Measurements from ENCODE around the gene TBCCD1. TPM values are rescaled to one million over a fixed set of nuclear protein-coding genes. Genes with fewer than 3 reads are reported as not detected.
A peak's percentile ranks its signal among the peaks of the same experiment; 100 is the strongest.
"Not testable (repeated sequence)": the region's sequence is repeated elsewhere in the genome, so short reads cannot be mapped to it uniquely, and the experiment has no call there.

TBCCD1 gene
- total RNA-seq, 1 experiment from 2014 or later: 10.2 TPM

- DNase-seq (ENCODE audit: low spot score): no peak
These were observed 29.6 kb upstream of the TBCCD1 start for GRCh38 chr3:186596568-186597287.

DNA sequence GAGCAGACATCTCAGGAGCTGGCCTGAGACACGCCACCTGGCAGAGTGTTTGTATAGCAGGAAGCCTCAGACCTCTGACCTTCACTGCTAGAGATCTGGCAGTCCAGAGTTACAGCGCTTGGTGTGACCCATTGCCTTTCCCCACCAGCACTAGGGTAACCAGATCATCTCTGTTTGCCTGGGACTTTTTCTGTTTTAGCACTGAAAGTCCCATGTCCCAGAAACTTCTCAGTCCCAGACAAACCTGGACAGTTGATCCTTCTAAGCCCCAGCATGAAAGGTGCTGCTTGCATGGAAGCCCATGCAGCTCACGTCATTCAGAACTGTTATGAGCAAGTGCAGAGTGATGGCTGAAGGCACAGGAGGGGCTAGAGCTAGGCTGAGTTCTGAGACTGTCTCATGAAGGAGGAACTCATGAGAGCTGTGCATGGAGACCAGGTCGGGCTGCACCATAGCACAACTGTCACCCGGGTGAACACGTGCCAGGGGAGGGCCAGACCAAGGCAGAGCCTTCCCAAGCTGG lies 27.5 kb upstream of the TBCCD1 start:
- no peak for DNase-seq (ENCODE audit: low spot score)

DNA sequence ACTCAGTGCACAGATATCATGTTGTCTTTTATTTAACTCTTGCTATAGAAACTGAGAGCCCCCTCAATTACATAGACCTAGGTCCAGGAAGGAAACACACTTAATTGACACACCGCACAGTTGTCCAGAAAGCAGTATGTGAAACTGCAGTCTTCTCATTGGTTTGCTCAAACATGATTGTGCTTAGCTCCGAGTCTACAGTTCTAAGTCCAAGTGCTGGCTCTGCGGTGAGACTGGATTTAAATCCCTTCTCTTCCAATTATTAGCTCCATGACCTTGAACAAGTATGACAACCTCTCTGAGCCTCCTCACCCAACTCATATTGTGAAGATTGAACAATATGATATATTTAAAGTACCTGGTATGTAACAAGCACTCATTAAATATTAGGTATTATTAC lies 26.7 kb upstream of the TBCCD1 start:
- no peak for DNase-seq (ENCODE audit: low spot score)

DNA sequence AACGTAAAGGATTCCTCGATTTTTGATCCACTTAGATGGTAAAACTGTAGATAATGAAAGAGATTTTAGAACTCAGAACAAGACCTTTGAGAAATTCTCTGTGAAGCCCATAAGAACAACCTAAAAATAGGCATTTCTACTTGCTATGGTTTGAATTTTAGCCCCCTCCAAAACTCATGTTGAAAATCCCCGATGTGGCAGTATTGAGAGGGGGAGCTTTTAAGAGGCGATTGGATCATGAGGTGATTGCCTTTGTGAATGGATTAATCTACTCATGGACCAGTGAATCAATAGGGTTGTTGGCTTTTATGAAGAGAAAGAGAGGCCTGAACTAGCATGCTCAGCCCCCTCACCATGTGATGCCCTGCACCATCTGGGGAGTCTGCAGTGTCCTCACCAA lies 25.5 kb upstream of the TBCCD1 start:
- no peak for DNase-seq (ENCODE audit: low spot score)

GRCh38 chr3:186590580-186591295 lies 23.6 kb upstream of the TBCCD1 start:
- no peak for DNase-seq (ENCODE audit: low spot score)

DNA sequence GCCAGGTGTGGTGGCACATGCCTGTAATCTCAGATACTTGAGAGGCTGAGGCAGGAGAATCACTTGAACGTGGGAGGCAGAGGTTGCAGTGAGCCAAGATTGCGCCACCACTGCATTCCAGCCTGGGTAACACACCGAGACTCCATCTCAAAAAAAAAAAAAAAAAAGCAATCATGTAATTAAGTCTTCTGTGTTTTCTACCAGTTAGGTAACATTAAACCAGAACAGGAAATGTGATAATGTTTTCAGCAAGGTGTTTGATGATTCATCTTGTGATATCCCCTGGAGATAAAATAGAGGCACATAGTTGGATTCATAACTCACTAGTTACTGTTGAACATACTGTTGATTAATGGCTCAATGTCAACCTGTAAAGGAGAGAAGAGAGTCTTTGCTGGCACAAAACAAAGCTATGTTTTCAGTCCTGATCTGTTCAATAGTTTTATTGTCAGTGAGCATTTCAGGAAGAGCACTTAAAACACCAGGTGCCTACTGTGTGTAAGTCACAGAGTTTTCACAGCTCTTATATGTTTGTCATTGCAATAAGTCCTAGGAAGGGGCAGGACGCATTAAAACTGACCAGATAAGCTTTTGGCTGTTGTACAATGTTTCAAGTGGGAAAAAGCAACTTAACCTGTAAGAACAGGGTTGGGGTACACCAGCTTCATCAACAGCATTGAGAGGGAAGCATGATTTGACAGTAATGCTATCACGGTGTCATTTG lies 22.9 kb upstream of the TBCCD1 start:
- peak; percentile 57 for DNase-seq (ENCODE audit: low spot score)

DNA sequence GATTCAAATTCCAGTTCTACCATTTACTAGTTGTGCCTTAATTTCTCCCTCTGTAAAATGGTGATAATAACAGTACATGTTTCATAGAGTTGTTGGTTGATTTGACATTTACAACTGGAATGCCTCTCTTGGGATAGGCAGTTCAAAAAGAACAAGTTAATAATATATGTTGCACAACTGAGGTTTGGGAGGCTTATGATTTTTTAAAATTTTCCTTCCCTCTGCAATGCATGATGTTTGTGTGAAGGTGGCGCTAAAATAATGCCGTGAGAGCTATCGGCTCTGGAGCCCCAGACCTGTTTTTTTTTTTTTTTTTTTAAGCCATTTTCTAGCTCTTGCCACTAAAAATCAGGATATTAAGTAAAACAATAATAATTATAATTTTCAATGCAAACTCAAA lies 22.0 kb upstream of the TBCCD1 start:
- DNase-seq (ENCODE audit: low spot score): no peak

GRCh38 chr3:186588632-186589031 lies 21.5 kb upstream of the TBCCD1 start:
- DNase-seq (ENCODE audit: low spot score): no peak

- DNase-seq (ENCODE audit: low spot score): no peak
These were observed 20.0 kb upstream of the TBCCD1 start for GRCh38 chr3:186587183-186587582.

DNA sequence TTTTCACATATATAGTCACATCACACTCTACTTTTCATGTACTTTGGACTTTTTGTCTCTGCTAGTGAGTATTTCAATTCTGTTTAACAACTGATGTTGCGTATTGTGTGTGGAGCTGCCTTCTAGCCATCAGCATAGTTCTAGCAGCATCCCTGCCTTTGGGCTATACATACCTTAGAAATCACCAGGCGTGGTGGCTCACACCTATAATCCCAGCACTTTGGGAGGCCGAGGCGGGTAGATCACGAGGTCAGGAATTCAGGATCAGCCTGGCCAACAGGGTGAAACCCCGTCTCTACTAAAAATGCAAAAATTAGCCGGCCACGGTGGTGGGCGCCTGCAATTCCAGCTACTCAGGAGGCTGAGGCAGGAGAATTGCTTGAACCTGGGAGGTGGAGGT lies 19.1 kb upstream of the TBCCD1 start:
- DNase-seq (ENCODE audit: low spot score): not testable (repeated sequence)

DNA sequence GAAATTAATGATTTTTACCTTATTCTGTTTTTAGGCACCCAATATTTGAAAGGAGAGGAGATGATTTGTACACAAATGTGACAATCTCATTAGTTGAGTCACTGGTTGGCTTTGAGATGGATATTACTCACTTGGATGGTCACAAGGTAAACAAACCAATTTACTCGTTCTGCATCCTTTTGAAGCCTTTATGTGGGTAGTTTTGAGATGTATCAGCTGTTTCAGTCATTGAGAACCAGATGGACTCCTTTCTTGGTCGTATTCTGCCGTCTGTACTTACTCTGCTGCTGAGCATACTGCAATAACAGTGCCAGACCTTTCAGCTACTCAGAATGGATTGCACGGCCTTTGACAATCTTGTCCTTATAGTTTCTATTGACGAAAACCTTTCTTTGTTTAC lies 16.7 kb upstream of the TBCCD1 start:
- DNase-seq (ENCODE audit: low spot score): no peak

GRCh38 chr3:186582541-186582940 lies 15.4 kb upstream of the TBCCD1 start:
- no peak for DNase-seq (ENCODE audit: low spot score)

DNA sequence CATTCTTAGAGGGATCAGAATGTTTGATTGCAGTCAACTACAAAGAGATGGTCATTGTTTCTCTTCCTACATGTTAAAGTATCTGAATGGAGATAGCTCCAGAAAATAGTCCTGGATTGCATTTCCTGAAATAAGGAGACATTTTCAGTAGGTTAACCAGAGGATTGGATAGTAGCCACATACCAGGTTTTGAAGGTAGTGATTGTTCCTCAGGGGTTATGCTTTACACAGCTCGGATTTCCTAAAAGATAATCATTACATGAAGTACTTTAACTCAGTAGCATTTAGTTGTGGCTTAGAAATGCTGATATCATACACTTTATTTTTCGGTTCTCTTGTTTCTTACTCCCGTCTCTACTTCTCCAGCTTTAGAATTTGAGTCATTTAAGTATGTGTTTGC lies 13.6 kb upstream of the TBCCD1 start:
- DNase-seq (ENCODE audit: low spot score): no peak

GRCh38 chr3:186577521-186577920 lies 10.4 kb upstream of the TBCCD1 start:
- DNase-seq (ENCODE audit: low spot score): no peak

DNA sequence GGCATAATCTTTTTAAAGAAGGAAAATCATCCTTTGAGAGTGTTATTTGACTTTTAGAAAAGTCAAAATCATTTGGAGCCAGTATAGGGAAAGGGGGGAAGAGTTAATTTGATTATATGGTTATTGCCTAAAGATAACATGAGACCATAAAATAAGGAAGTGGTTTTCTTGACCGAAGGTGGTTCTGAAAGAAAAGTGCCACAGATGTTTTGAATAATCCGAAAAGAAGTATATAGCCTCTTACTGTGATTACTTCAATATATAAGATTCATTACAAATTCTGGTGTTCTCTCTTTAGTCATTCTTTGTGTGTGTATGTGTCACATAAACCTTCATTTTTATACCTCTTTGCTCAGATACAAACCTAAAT lies 4.5 kb upstream of the TBCCD1 start:
- no peak for DNase-seq (ENCODE audit: low spot score)

GRCh38 chr3:186570941-186571643 lies 4.0 kb upstream of the TBCCD1 start:
- DNase-seq (ENCODE audit: low spot score): no peak

- DNase-seq (ENCODE audit: low spot score): peak; percentile 100
These were observed 3.2 kb upstream of the TBCCD1 start, which contains the start of gene DNAJB11 for GRCh38 chr3:186570096-186570940. Gene DNAJB11 (plus strand): TSS chr3:186570720. CDS start chr3:186570898, 178 bp downstream.

- DNase-seq (ENCODE audit: low spot score): no peak
These were observed 2.6 kb upstream of the TBCCD1 start for GRCh38 chr3:186569779-186570095.

DNA sequence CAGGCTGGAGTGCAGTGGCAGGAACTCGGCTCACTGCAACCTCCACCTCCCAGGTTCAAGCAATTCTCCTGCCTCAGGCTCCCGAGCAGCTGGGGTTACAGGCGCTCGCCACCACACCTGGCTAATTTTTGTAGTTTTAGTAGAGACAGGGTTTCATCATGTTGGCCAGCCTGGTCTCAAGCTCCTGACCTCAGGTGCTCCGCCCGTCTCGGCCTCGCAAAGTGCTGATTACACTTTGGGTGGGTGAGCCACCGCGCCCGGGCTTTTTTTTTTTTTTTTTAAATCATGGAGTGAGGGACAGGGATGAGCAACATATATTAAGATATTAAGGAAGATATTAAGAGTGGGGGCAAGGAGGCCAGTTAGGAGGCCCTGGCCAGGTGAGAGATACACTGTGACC lies 2.2 kb upstream of the TBCCD1 start:
- DNase-seq (ENCODE audit: low spot score): not testable (repeated sequence)

DNA sequence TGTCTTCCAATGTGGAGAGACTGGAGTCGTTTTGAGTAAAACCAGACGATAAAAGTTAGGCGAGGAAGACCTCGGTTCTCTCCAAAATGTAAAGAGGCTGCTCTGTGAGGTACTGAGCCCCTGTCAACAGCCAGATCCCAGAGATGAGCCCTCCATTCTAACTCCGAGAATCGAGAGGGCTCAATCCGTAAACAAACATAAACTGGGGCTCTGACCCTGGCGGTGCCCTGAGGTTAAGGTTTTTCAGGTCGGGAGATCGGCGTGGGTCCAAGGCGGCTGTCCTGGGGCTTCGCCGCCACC lies 417 bp downstream of the TBCCD1 start:
- peak; percentile 4 for DNase-seq (ENCODE audit: low spot score)

DNA sequence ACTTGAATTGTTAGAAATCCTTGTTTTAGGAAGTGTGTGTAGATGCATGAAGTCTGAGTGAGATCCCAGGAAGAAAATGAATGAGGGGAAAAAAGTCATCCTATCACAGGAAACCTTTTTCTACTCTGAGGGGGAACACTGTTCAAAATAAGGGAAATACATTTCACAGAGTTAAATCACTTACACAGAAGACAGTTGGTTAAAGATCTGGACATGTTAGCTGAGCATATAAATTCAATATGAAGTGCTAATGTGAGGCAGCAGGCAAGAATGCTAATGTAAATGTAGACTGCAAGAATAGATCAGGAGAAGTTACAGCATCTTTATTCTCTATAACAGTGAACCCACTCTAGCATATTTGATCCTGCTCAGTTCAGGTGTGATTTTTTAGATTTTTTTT lies 2.6 kb downstream of the TBCCD1 start:
- no peak for DNase-seq (ENCODE audit: low spot score)

All from A172 (cell line).